ENCODE results near the gene MAPT. TPM values are rescaled to one million over a fixed set of nuclear protein-coding genes. Genes with fewer than 3 reads are reported as not detected.

The MAPT gene
- total RNA-seq, 2 donors from 2014 or later = 0.14 to 0.17 TPM

DNA sequence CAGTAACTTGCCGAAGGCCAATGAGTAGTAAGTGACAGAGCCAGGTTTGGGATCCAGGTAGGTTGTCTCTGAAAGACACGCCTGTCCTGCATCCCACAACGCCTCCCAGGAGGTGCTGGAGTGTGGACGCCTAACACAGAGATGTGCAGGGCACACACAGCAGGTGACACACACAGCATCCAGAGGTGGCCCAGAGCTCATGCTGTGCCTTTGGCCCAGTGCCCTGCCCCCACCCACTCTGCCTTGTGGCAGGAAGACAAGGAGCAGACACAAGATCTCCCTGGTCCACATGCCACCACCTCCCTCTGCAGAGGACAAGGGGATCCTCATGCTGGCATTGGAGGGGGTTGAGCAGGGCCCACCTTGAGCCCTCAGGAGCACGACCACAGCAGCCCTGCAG, 90.0 kb downstream of the MAPT start:
- Mint-ChIP-seq H3K27ac (no peak overlapping the region), H3K4me1 (ENCODE audit: low read depth in 2 of 2) (no peaks in the 10 kb centered on the region), H3K9me3 (no peaks in the 10 kb centered on the region), H3K4me3 (no peak overlapping the region), H3K27me3 (peaks cover 0 to 3% of the 10 kb centered on the region in 2 donors), H3K36me3 (no peaks in the 10 kb centered on the region)
- ATAC-seq (no peak), DNase-seq (ENCODE audit: low spot score) (no peak)

DNA sequence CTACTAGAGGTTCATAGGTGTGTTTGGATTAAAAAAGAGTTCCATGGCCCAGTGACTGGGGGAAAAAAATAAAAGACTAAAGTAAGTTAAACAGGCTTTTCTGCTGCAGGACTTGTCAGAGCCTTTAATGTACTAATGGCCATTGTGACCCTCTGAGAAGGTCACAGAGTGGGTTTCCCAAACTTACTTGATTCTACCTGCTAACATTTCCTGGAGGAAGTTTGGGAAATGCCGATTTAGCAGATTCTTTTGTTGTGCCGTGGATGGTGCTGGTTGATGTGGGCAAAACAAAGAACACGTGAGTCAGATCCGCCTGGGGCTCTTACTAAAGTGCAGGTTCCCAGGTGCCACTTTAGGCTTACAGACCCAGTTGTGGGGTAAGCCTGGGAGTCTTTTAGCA, 91.1 kb downstream of the MAPT start:
- ATAC-seq (no peak), DNase-seq (ENCODE audit: low spot score) (no peak)
- Mint-ChIP-seq H3K36me3 (no peaks in the 10 kb centered on the region), H3K27me3 (peaks cover 0 to 3% of the 10 kb centered on the region in 2 donors), H3K9me3 (no peaks in the 10 kb centered on the region), H3K27ac (no peak overlapping the region), H3K4me1 (ENCODE audit: low read depth in 2 of 2) (no peaks in the 10 kb centered on the region), H3K4me3 (no peak overlapping the region)

DNA sequence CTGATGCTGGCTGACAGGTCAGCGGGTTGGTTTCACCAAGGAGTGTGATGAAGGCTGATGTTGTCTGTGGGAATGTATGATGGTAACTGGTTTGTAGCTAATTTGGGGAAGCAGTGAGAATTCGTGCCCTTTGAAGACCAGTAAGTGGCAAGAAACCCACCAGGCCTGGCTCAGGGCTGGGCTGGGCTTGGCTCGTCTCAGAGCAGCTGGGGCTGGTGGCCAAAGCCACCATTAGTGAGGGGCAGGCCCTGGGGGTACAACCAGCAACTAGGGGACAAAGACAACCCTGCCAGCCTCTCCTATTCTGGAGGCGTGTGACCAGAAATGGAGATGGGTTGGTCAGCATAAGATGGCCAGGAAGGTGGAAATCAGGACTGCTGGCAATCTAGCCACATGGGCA, 91.7 kb downstream of the MAPT start:
- no peaks in the 10 kb centered on the region for H3K4me1 Mint-ChIP-seq (ENCODE audit: low read depth in 2 of 2)
- no peak overlapping the region for H3K4me3 Mint-ChIP-seq
- ATAC-seq = no peak

DNA sequence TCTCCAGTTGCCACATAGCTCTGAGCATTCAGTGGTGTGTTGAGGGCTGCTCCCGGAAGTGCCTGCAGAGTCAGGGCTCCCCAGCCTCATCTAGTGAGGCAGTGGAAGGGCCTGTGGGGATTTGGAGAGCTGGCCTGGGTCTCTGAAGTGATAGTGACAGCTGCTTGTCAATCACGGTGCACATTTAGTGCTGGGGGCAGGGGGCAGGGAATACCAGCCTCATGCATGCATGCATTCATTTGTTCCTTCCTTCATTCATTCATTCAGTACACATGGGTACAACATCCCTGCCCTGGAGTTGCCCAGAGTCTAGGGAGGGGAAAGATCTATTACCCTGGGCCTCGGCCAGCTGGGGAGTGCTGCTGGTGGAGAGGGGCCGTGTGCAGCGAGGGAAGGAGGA, 93.4 kb downstream of the MAPT start:
- Mint-ChIP-seq H3K36me3 (no peaks in the 10 kb centered on the region), H3K4me1 (ENCODE audit: low read depth in 2 of 2) (no peaks in the 10 kb centered on the region), H3K27ac (no peak overlapping the region), H3K4me3 (no peak overlapping the region), H3K27me3 (peaks cover 0 to 3% of the 10 kb centered on the region in 2 donors), H3K9me3 (no peaks in the 10 kb centered on the region)
- no peak for DNase-seq (ENCODE audit: low spot score)
- no peak for ATAC-seq

More for the DNA sequence above, 91.7 kb downstream of the MAPT start:
- no peak overlapping the region for H3K27ac Mint-ChIP-seq
- peaks cover 0 to 3% of the 10 kb centered on the region in 2 donors for H3K27me3 Mint-ChIP-seq
- no peaks in the 10 kb centered on the region for H3K36me3 Mint-ChIP-seq
- no peak for DNase-seq (ENCODE audit: low spot score)
- H3K9me3 Mint-ChIP-seq = no peaks in the 10 kb centered on the region

DNA sequence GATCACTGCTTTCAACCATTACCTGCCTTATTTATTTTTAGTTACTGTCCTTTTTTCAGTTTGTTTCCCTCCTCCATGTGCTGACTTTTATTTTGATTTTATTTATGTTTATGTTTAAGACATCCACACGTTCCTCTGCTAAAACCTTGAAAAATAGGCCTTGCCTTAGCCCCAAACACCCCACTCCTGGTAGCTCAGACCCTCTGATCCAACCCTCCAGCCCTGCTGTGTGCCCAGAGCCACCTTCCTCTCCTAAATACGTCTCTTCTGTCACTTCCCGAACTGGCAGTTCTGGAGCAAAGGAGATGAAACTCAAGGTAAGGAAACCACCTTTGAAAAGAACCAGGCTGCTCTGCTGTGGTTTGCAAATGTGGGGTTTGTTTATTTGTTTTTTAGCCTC, 95.4 kb downstream of the MAPT start:
- Mint-ChIP-seq H3K27ac (no peak overlapping the region), H3K4me3 (no peak overlapping the region), H3K36me3 (no peaks in the 10 kb centered on the region), H3K4me1 (ENCODE audit: low read depth in 2 of 2) (no peaks in the 10 kb centered on the region), H3K9me3 (no peaks in the 10 kb centered on the region), H3K27me3 (peaks cover 0 to 3% of the 10 kb centered on the region in 2 donors)
- ATAC-seq (no peak), DNase-seq (ENCODE audit: low spot score) (no peak)

DNA sequence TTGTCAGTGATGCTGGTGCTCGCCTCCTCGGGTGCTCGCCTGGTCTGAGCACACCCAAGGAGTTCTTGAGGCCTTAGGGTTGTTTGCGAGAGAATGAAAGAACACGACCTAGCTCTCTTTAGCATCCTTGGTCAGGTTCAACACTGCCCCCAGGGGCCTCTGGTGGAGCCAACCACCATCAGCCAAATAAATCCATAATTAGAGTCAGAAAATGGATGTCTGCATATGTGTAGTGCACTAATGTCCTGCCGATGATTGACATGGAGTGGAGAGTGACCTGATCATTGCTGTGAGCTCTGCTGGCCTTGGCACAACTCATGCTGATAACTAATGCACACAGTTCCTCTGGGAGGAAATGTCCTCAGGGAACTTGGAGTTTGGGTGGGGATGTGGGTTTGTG, 96.5 kb downstream of the MAPT start:
- H3K27me3 Mint-ChIP-seq = peaks cover 0 to under 1% of the 10 kb centered on the region in 2 donors
- DNase-seq (ENCODE audit: low spot score) (no peak), ATAC-seq (no peak)
- H3K36me3 Mint-ChIP-seq = no peaks in the 10 kb centered on the region
- H3K4me1 Mint-ChIP-seq (ENCODE audit: low read depth in 2 of 2) = no peaks in the 10 kb centered on the region
- H3K27ac Mint-ChIP-seq = no peak overlapping the region
- no peak overlapping the region for H3K4me3 Mint-ChIP-seq
- H3K9me3 Mint-ChIP-seq = no peaks in the 10 kb centered on the region

DNA sequence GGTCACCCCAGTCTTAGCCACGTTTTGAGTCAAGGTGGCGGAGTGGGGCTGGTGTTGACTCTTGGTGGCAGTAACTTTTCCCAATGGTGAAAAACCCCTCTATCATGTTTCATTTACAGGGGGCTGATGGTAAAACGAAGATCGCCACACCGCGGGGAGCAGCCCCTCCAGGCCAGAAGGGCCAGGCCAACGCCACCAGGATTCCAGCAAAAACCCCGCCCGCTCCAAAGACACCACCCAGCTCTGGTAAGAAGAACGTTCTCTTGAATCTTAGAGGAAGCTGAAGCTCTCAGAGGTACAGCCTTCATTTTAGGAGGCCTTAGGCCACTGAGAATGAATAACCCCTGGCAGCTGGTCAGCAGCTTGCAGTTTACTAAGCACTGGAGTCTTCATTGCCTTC, 97.0 kb downstream of the MAPT start:
- H3K27ac Mint-ChIP-seq = no peak overlapping the region
- H3K9me3 Mint-ChIP-seq = no peaks in the 10 kb centered on the region
- no peaks in the 10 kb centered on the region for H3K36me3 Mint-ChIP-seq
- no peak overlapping the region for H3K4me3 Mint-ChIP-seq
- no peak for DNase-seq (ENCODE audit: low spot score)
- ATAC-seq = no peak
- H3K27me3 Mint-ChIP-seq = no peaks in the 10 kb centered on the region
- H3K4me1 Mint-ChIP-seq (ENCODE audit: low read depth in 2 of 2) = no peaks in the 10 kb centered on the region

DNA sequence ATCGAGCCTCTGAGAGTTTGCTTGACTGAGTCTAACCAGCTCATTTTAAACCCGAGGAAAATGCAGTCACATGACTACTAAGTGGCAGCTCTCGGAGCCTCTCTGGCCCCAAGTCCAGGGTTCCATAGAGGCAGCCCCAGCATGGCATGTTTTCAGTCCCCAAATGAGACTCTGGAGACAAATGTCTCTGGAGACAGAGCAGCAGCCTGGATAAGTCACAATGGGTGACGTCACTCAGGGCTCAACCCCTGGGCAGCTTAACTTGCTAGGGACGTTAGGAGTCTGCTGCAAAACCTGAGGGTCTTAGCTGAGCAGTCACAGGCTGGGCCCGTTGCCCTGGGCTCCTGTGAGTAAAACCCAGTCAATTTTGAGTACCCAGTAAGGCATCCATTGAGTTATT, 97.8 kb downstream of the MAPT start:
- DNase-seq (ENCODE audit: low spot score) (no peak), ATAC-seq (no peak)
- Mint-ChIP-seq H3K27me3 (no peaks in the 10 kb centered on the region), H3K4me3 (no peak overlapping the region), H3K4me1 (ENCODE audit: low read depth in 2 of 2) (no peaks in the 10 kb centered on the region), H3K9me3 (no peaks in the 10 kb centered on the region), H3K36me3 (no peaks in the 10 kb centered on the region), H3K27ac (no peak overlapping the region)

DNA sequence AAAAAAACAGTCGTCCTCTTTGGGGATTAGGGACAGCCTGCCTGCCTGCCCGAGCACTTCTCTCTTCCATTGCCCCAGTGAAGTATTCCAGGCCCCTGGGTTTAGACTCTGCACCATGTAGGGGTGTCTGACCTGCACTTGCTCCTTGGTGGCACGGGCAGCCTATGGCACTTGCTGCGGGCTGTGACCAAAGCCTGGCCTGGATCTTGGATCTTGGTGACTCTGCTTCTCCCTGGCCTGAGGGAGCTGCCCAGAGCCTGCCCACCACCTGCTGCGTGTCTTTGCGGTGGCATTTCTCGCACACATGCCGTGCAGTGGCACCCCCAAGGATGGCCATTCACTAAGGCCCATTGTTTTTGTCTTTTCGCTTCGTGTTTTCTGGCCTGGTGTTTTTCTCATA, 98.5 kb downstream of the MAPT start:
- no peak overlapping the region for H3K4me3 Mint-ChIP-seq
- H3K9me3 Mint-ChIP-seq = no peaks in the 10 kb centered on the region
- no peaks in the 10 kb centered on the region for H3K27me3 Mint-ChIP-seq
- ATAC-seq = no peak
- no peaks in the 10 kb centered on the region for H3K36me3 Mint-ChIP-seq
- H3K4me1 Mint-ChIP-seq (ENCODE audit: low read depth in 2 of 2) = no peaks in the 10 kb centered on the region
- DNase-seq (ENCODE audit: low spot score) = no peak
- H3K27ac Mint-ChIP-seq = no peak overlapping the region

DNA sequence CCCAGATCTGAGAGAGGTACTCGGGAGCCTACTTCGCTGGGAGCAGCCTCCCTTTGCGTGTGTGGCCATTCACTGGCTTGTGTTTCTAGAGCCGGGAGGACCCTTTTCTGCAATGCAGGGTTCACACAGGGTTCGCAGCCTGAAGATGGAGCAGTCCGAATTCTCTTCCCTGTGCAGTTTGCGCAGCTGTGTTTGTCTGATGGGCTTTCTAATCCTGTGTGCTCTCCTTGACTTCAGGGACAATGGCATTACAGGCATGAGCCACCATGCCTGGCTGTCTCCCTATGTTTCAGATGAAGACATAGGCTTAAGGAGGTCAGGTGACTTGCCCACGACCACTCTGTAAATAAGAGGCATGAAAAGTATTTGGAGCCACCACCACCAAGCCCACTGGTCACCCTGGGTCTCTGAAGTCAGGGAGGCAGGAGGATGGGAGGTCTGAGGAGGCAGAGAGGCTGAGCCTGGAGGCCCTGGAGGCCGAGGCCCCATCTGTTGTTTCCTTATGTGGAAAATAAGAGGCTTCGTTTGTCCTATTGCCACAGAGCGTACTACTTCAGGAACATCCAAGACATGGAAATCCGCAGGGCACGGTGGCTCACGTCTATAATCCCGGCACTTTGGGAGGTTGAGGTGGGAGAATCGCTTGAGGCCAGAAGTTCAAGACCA, 99.7 kb downstream of the MAPT start:
- no peak for ATAC-seq
- no peak overlapping the region for H3K27ac Mint-ChIP-seq
- DNase-seq (ENCODE audit: low spot score) = no peak
- H3K36me3 Mint-ChIP-seq = no peaks in the 10 kb centered on the region
- H3K4me3 Mint-ChIP-seq = no peak overlapping the region
- H3K9me3 Mint-ChIP-seq = no peaks in the 10 kb centered on the region
- H3K4me1 Mint-ChIP-seq (ENCODE audit: low read depth in 2 of 2) = no peaks in the 10 kb centered on the region
- H3K27me3 Mint-ChIP-seq = no peaks in the 10 kb centered on the region

DNA sequence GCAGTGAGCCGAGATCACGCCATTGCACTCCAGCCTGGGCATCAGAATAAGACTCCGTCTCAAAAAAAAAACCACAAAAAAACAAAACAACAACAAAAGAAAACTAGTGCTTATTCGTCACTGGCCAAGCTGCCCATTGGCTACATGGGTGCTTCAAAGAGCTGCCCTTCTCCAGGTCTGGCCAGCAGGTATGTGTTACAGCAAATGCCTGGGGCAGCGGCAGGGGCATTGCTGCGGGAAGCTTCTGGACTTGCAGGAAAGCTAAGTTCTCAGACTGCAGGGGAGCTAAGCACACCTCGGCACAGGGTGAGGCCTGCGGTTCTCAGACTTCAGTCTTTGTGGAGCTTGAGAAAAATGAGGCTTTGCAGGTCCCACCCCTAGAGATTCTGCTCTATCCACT, 100.6 kb downstream of the MAPT start:
- ATAC-seq = no peak
- H3K36me3 Mint-ChIP-seq = no peaks in the 10 kb centered on the region
- no peak overlapping the region for H3K27ac Mint-ChIP-seq
- no peaks in the 10 kb centered on the region for H3K27me3 Mint-ChIP-seq
- no peak for DNase-seq (ENCODE audit: low spot score)
- H3K9me3 Mint-ChIP-seq = no peaks in the 10 kb centered on the region
- no peak overlapping the region for H3K4me3 Mint-ChIP-seq
- H3K4me1 Mint-ChIP-seq (ENCODE audit: low read depth in 2 of 2) = no peaks in the 10 kb centered on the region

DNA sequence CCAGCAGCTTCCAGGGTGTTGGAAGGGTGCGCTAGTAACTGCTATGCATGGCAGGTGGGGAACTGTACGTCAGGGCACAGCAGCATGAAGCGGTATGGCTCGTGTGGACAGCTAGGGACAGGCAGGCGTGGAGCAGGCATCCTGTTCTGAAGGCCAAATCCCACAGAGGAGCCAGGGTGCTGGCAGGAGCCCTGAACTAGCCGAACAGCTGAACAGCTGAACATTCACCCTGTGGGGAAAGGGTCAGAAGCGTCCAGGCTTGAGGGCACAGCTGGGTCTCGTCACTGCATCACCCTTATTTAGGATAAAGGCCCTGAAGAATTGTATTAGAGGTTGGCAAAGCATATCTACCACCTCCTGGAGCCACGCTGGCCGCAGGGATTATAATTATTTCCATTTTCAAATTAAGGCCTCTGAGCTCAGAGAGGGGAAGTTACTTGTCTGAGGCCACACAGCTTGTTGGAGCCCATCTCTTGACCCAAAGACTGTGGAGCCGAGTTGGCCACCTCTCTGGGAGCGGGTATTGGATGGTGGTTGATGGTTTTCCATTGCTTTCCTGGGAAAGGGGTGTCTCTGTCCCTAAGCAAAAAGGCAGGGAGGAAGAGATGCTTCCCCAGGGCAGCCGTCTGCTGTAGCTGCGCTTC, 101.4 kb downstream of the MAPT start:
- Mint-ChIP-seq H3K9me3 (no peaks in the 10 kb centered on the region), H3K4me1 (ENCODE audit: low read depth in 2 of 2) (no peaks in the 10 kb centered on the region), H3K4me3 (no peak overlapping the region), H3K27me3 (no peaks in the 10 kb centered on the region), H3K36me3 (no peaks in the 10 kb centered on the region), H3K27ac (no peak overlapping the region)
- no peak for ATAC-seq
- no peak for DNase-seq (ENCODE audit: low spot score)

DNA sequence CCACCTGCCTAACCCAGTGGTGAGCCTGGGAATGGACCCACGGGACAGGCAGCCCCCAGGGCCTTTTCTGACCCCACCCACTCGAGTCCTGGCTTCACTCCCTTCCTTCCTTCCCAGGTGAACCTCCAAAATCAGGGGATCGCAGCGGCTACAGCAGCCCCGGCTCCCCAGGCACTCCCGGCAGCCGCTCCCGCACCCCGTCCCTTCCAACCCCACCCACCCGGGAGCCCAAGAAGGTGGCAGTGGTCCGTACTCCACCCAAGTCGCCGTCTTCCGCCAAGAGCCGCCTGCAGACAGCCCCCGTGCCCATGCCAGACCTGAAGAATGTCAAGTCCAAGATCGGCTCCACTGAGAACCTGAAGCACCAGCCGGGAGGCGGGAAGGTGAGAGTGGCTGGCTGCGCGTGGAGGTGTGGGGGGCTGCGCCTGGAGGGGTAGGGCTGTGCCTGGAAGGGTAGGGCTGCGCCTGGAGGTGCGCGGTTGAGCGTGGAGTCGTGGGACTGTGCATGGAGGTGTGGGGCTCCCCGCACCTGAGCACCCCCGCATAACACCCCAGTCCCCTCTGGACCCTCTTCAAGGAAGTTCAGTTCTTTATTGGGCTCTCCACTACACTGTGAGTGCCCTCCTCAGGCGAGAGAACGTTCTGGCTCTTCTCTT, 102.1 kb downstream of the MAPT start:
- peak in 1 of 2 donors; percentile 38 for ATAC-seq

DNA sequence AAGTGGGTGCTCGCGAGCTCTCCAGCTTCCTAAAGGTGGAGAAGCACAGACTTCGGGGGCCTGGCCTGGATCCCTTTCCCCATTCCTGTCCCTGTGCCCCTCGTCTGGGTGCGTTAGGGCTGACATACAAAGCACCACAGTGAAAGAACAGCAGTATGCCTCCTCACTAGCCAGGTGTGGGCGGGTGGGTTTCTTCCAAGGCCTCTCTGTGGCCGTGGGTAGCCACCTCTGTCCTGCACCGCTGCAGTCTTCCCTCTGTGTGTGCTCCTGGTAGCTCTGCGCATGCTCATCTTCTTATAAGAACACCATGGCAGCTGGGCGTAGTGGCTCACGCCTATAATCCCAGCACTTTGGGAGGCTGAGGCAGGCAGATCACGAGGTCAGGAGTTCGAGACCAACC, 102.8 kb downstream of the MAPT start:
- DNase-seq (ENCODE audit: low spot score) (no peak), ATAC-seq (no peak)
- peaks cover 0 to 4% of the 10 kb centered on the region in 2 donors for H3K4me1 Mint-ChIP-seq (ENCODE audit: low read depth in 2 of 2)
- H3K27me3 Mint-ChIP-seq = no peaks in the 10 kb centered on the region
- no peaks in the 10 kb centered on the region for H3K36me3 Mint-ChIP-seq
- no peak overlapping the region for H3K27ac Mint-ChIP-seq
- no peaks in the 10 kb centered on the region for H3K9me3 Mint-ChIP-seq
- H3K4me3 Mint-ChIP-seq = no peak overlapping the region

More for the DNA sequence above, 102.1 kb downstream of the MAPT start:
- H3K36me3 Mint-ChIP-seq = no peaks in the 10 kb centered on the region
- DNase-seq (ENCODE audit: low spot score) = no peak
- H3K4me1 Mint-ChIP-seq (ENCODE audit: low read depth in 2 of 2) = no peaks in the 10 kb centered on the region
- H3K4me3 Mint-ChIP-seq = no peak overlapping the region
- H3K9me3 Mint-ChIP-seq = no peaks in the 10 kb centered on the region
- no peak overlapping the region for H3K27ac Mint-ChIP-seq
- no peaks in the 10 kb centered on the region for H3K27me3 Mint-ChIP-seq
